CD4-positive, alpha-beta T cell treated with Interleukin-1 beta for 1 hour (primary cell): ENCODE results near the gene C5orf15.

Experiments used
- DNase-seq, 2 donors: peaks; one replicate each; pipeline ENCODE4 v3.0.0-alpha.2; 2020 to 2022

C5orf15 gene

DNA sequence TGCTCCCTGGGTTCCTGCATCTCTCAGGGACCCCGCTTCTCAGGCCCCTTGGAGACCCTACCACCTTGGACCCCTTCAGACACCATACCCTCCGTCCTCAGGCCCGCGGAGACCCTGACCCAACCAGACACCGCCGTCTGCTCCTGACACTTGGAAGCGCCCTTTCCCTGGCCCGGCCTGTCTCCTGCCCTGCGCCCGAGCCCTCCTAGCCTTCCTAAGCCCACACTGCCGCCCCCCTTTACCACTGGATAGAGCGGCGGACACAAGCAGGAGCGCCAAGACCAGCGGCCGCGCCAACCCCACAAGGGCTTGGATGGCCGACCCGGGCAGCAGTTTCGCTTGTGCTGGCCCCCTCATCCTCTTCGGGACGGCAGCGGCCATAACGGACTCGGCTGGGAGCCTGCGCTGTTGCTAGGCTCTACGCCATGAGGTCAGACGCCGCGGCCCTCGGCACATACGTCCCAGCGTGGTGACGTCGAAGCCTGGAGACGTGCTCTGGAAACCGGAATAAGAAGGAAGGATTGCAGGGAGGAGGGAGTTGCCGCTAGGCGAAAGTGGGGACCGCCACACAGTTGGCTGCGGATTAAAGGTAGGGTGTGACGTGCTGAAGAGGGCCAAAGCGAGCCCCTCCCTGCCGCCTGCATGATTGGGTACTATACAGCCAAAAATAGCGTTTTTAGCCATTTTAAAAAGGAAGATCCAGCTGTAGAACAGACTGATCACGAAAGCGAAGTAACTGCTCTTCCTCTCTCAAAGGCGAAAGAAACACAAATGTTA is at the start of gene C5orf15:
TSS of gene C5orf15 (minus strand) at position 422 of the 777 bp plus-strand sequence. CDS start at position 381, 41 bp downstream.
- DNase-seq = peak; percentile 92

DNA sequence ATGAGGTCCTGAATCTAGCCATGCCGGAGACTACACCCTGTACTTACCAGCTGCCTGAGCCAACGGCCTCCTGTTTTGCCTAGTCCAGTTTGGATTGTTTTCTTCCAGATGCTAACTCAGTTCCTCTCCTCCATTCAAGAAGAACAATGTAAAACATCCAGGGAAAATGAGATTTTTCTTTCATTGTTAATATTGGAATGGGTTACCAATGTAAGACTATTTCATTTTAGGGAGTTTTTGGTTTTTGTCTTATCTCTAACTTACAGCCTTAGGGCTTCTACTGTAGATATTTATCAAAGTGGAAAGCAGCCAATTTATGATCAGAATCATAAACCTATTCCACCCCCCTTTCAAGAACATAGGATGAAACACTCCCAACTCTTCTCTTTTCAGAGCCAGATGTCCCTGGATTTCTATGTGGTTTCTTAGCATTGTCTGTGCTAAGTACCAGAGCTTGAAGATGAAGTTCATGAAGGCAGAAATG is 39.9 kb upstream of the C5orf15 start:
- DNase-seq = no peak

DNA sequence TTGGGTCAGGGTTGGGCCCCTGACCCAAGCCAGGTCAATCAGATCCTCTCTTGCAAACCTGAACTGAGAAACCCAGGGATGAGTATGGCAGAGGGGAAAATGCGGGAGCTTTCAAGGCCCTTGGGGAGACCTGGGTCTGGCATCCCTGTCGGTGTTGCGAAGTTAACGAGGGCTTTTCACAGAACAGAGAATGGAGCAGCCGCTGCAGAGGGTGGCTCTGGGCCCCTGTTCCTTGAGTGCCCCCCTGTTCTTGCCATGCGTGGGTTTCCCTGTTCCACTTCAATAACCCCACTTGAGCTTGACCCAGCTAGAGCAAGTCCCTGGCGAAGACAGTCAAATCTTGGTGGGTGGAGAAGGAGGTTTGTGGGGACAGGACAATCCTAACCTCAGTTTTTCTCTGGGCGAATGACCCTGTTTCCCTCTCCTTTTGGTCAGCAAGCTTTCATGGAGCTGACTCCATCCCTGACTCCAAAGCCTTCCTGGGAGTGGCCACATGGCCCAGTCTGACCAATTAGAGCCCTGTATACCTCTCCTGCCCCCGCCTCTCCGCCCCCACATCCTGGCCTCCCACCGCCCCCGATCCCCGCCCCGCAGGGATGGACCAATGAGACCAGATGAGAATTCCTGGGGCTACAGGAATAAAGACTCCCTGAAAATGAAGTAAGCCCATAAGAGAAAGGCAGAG is 39.3 kb upstream of the C5orf15 start:
- DNase-seq = no peak

DNA sequence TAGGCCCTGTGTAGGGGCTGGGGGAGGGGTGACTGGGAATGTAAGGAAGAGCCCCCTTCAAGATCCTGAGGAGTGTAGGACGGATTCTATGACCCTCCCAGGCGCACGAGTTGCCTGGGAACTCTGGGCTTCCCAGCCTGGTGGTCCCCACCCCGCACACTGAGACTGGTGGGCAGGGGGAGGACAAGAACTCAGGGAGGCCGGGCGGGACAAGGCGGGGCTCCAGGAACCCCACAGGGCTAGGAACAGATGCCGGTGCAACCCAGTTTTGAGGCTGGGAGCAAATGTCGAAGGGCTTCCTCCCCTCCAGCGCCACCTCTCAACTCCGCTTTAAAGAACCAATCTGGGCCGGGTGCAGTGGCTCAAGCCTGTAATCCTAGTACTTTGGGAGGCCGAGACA is 37.7 kb upstream of the C5orf15 start:
- no peak for DNase-seq

DNA sequence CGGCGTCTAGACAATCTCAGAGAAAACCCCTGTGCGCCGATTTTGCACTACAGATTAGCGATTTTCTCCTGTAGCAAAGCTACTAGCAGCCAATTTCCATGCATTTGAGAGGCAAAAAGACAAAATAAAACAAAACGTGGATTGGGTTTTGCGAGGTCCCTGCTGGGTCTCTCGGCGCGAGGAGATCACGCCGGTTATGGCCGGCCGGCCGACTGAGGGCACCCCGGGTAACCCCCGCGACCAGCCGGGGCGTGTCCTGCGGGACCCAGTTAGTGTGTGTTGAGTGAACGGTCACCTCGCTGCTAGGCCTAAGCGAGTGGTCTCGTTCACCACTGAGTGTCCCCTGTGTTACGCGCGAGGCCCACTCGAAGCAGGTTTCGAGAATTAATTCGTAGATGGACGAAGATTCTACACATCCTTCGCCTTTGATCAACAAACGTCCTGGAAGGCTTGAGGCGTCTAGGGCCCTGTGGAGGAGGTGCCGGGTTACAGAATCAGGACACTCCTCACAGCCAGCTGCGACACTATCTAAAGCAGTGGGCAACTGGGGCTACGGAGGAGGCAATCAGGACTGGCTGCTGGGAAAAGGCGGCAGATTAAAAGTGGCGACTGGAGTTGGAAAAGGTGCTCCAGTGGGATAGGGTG is 37.1 kb upstream of the C5orf15 start:
- DNase-seq = no peak

DNA sequence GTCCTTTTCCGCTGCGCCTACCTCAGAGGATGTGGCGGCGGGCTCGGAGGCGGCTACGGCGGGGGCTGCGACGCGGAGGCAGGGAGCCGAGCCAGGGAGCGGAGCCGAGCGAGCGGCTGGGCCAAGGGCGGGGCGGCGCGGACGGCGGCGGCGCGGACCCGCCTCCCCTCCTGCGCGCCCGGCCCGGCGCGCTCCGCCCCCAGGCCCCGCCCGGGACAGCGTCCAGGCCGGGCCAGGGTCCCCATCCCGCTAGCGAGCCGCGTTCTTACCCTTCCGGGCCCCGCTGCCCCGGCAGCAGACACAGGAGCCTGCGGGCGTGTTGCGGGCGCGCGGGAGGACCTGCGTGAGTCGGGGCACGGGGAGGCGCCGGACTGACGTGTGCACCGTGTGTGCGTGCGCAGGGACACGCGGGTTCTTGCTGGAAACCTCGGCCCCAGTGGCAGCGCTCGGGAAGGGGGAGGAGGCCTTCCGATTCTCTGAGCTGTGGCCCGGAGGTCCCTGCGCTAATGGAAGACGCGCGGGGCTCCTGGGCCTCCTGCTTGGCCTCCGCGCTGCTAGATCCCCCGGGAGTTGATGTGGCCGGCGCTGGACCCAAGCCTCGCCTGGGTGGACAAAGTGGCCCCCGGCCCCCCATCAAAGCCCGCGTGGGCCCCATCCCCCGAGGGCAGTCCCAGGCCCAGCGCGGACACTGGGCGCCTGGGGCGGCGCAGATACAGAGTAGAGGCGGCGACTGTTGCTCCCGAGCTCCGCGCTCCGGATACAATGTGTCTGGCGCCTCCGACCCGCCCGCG is 36.4 kb upstream of the C5orf15 start, which contains the start of gene VDAC1:
TSS of gene VDAC1 (minus strand) at position 350 of the 791 bp plus-strand sequence. CDS start 11,963 bp downstream, outside the sequence.
- peak; percentile 84 to 86 for DNase-seq

DNA sequence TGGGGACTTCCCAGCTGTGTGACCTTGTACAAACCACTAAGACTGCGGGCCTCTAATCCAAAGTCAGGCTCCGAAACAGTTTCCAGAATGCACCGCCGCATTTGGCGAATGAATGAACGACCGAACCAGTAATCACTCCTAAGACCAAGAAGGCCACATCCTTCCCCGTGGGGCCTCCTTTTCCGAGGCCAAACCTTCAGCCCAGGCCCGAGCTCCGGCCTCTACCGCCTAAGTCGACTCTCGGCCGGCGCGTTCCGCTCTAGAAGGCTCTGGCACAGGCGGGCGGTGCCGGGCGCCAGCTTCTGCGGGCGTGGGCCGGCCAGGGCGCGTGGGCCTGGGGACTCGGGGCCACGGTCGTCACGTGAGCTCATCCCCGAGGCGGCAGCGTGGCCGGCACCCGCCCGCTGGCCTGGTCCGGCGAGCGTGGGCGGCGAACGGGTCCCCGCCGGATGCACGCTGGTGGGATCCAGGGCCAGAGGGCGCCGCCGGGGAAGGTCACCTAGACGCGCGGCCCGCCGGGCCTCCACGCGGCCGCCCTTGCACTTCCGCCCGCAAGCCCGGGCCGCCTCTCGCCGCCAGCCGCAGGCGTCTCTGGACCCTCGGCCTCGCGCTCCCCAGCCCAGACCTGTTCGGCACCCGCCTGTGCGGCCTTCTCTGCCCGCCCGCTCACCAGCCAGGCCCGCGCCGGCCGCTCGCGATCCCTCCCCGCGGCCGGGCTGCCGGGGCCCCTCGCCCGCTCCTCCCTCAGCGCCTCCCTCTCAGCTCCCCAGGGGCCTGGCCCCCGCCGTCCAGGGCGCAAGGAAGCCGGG is 35.6 kb upstream of the C5orf15 start:
- DNase-seq = peak; percentile 38 to 53

DNA sequence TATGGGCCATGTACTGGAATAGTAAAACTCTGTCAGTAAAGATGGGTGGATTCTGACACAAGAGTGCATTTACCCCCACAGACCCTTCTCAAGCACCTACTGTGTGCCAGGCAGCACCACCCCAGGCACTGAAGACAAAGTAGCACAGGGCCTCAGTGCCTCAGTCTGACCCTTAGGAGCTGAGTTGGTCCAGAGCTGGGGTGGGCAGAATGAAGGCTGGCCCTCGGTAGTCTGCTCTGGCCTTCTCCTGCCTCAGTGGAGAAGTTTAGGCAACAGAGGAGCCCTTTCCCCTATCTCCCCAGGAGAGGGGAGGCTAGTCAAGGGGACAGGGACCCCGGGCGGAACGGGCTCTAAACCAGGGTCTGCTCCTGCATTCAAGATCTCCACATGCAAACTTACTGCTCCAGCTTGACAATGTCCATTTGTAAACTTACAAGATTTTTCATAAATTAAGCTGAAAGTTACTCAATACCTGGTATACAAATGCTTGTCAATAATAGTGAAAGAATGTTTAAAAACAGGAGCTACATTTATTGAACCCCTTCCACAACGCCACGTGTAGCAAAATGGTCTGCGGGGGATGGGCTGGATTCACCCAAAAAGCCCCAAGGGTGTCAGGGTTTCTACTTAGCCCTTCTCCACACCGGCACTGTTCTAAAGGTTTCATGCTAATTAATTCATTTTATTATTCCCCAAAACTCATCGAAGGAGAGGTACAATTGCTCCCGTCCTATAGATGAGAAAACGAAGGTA is 34.8 kb upstream of the C5orf15 start:
- DNase-seq = no peak

DNA sequence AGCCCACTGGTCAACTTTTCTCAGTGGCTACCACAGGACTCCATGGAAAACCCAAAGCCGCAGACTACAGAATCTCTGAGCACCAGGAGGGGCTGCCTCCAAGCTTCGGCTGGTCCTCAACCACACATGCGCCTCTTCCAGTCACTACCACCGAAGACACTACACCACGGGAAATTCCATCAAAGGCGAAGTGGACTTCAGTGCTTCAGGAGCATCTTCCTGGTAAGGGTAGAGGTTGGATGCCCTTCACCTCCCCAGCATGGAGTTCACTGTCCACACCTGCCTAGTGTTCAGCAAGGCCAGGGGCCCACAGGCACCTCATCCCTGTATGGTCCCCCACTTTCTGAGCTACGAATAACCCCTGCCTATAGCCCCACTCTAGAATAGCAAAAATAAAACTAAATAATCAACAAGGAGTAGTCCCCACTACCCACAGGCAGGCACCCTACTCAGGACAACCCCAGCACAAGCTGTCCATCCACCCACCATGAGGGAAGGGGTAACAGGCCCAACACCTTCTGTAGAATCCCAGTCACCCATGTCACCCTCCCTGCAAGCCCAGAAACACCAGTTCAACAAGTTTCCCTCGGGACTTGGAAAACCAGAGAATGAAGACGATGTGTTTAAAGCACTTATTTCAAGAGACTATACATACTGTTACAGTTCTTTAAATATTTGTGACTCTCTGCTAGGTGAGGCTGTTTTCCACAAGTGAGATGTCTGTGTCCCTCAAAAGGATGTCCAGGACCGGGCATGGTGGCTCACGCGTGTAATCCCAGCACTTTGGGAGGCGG is 33.7 kb upstream of the C5orf15 start:
- no peak for DNase-seq

DNA sequence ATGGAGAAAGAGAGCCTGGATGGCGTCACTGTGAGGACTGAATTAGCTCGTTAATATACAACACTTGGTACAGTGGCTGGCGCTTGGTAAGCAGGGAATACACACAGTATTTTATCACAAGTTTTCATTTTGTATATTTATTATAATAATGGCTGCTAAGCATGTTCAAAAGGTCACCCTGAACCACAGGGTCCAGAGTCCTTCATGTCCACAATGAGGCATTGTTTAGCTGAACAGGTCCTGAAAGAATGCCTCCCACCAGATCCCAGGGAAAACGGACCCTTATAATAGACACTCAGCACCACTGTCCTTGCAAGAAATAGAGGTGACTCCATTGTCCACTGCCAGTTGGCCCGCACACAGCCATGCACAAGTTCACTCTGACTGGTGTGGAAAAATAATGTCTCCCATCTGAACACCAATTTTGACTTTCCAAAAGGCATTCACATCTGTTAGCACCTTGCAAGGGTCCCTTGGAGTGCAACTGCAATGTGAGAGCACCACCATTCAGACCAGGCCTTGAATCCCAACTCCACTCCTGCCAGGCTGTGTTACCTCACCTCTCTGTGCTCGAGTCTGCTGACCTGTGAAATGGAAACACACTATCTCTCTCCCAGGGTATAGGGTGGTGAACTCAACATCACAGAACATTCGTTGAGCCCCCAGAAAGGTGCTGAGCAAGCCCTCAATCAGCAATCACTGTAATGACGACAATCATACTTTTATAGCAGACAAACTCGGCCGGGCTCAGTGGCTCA is 32.5 kb upstream of the C5orf15 start:
- no peak for DNase-seq

DNA sequence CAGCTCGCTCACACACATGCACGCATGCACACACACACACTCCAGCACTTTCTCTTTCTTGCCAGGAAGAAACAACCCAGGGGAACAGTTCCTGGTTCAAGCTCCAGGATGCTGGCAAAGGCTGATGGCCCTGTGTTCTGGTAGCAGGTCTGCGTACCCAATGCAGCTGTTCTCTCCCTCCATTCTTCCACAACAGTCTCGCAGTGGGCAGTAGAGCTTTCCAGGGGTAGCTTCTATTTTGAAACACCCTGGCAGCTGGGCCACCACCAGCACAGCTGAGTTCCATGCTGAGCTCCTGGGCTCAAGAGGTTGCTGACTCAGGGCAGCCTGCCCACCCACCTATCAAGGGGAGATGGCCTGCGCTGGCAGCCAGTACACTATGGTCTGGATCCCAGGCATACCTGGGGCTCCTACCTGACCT is 31.7 kb upstream of the C5orf15 start:
- no peak for DNase-seq

DNA sequence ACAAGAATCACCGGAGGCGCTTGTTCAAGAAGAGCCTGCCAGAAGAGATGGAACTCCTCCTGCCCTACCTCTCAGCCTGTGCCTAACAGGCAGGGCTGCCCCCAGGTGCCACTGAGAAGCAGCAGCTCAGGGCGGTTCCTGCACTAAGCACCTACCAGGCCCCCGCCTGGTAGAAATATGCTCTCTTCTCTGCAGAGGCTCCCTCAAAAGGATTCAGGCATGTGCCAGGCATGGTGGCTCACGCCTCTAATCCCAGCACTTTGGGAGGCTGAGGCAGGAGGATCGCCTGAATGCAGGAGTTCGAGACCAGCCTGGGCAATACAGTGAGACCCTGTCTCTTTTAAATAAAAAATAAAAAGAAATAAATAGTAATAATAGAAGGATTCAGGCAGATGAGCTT is 30.4 kb upstream of the C5orf15 start:
- no peak for DNase-seq

DNA sequence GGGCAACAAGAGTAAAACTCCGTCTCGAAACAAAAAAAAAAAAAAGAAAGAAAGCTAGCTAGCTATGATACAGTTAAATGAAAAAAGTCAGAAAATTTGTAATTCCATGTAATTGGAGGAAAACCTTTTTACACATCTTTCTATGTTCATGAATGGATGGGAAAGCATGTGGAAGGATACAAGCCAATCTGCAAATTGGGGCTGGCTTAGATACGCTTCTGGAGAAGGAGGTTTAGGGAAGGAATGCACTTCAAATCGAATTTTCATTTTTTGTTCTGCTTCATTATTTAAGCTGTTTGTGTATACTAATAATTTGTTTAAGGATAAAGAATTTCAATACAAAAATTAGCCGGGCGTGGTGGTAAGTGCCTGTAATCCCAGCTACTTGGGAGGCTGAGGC is 29.6 kb upstream of the C5orf15 start:
- DNase-seq = no peak

DNA sequence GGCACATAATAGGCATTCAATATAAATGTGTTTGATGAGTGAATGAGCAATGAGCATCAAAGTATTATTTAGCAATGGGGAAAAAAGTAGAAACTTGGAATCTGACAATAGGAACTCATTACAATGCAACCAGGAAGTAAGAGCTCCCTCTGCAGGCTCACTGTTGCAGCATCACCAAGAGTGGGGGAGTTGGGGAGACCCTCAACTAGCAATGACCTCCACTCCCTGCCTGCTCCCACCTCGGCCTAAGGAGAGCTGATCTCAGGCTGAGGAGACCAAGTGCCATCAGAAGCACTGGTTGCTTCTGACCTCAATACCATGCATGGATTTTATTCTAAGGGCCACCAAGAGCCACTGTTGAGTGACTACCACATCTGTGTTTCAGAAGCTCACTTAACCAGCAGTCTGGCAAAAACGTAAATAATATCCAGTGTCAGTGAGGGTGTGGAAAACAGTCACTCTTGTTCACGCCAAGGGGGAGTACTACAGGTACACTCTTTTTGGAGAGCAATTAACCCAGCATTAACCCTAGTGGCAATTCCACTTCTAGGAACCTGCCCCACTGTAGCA is 28.3 kb upstream of the C5orf15 start:
- DNase-seq = peak in 1 of 2 donors; percentile 8

DNA sequence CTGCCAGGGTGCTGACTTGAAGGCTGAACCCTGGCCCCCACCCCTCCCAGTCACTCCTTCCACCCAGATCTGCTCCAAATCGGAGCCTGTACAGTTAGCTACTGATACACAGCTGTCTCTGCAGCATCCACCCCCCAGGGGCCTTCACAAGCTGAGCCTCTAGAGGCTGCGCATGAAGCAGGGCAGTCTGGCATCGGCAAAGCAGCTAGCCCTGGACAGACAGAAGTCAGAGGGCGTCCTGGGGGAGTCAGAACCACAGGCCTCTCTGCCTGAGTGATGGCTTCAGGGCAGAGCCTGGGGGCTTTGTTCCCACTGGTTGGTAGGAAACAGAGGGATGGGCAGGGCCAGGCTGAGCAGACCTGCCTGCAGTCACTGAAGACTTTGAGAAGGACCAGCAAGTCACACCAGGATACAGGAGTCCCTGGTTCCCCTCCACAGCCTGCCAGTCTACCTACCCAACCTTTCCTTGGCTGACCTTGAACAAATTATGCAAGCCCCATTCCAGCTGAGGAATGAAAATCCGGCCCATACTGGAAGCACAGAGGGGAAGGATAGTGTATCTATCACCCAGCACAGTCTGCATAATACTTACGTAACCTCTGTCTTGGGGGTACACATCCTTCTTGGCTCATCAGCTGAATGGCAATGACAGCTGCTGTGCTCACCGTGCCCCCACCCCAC is 27.6 kb upstream of the C5orf15 start:
- DNase-seq = no peak

DNA sequence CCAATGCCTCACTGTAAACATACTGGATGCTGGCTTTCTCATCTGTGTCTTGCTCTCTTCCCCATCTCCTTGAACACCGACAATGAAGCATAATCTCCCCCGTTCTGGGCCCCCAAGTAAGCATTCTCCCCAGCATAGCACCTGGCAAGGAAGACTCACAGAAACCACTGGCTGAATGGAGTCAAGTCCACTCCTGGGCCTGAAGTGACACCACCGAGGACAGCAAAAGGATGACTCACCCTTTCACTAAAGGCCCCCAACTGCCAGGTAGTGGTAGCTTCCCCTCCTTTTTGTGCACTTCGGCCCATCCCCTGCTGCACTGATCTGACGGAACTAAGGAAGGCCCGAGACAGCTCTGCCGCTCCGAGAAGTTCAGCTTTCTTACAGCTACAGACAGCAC is 26.9 kb upstream of the C5orf15 start:
- DNase-seq = no peak

DNA sequence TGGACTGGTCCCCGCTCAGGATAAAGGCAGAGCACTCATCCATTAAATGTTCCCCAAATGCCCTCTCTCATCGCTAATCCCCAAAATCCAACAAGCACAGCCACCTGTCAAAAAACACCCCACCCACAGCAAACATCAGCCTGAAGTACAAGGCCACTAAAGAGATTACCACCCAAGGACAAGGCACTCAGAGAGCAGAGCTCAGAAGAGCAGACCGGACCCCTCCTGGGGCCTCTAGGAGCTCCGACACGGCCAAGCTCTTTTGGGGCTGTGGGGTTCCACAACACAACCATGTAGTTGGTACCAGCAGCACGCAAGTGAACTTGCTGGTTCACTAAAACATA is 26.5 kb upstream of the C5orf15 start:
- DNase-seq = no peak

DNA sequence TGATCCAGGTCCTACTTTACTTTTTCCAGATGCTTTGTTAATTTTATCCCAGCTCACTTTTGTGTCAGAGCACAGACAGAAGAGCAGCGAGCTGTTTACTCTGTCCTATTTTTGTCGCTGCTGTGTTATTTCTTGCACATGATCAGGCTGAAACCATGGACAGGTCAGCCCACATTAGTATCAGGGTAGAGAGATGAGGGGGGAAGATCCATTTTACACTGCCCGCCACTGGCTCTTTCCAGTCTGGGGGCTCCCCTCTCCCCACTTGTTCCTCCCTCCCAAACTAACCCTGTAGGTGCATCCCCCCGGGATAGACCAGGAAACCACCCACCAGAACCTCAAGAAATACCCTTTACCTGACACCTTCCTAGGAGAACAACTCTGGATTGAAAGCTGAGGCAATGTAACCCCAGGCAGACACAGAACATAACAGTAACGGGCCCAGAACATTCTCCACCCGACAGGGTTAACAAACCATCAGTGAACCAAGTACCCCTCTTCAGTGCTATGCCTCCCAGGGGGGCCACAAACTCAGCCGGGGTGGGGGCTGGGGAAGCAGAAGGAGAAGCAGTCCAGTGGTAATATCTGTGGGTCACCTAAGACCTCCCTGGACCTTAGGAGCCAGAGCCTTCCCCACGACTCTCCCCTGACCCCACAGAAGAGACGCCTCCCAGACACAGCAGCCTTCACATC is 26.0 kb upstream of the C5orf15 start:
- DNase-seq = no peak
